NOMO-1 (cell line): Measurements from ENCODE around the gene CLEC16A.

Experiments
- DNase-seq, 2 experiments: peaks; one replicate each; lab custom pipeline; 2025; ENCODE audit not compliant: unreplicated experiment in 2 of 2; lab: John Stamatoyannopoulos, UW

Gene CLEC16A

DNA sequence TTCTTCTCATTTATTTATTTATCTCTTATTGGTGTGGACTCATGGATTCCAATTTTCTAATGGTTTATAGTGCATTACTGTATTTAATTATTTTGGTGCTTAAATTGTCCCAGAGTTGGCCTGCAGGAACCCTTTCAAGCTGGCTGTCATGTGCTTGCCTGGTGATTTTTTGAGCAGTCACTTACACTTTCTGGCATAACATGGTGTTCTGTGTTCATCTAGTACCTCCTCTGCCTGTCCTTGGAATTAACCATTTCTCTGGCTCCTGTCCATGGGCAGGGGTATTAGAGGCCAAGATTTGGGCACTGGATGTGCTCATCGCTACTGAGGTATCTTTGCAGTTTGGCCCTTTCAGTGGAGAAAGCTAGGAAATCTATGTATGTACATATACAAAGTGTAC is 67.0 kb downstream of the CLEC16A start:
- no peak for DNase-seq

DNA sequence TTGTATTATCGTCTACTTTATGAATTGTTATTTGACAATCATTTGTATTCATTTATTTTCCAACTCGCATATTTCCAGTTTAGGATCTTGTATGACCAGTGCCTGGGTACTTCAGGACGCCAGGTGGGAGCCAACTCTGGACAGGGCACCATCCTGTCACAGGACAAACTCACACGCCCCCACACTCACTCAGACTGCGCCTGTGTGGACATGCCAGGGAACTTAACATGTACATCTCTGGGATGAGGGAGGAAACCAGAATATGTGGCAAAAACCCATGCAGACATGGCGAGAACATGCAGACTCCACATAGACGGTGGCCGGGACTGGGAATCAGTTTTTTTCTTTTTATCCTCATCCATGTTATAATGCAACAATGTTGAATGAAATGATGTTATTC is 68.5 kb downstream of the CLEC16A start:
- DNase-seq: no peak

- no peak for DNase-seq
Measured at GRCh38 chr16:11014136-11014535, 69.8 kb downstream of the CLEC16A start.

- DNase-seq: no peak
Measured at GRCh38 chr16:11015076-11015475, 70.7 kb downstream of the CLEC16A start.

DNA sequence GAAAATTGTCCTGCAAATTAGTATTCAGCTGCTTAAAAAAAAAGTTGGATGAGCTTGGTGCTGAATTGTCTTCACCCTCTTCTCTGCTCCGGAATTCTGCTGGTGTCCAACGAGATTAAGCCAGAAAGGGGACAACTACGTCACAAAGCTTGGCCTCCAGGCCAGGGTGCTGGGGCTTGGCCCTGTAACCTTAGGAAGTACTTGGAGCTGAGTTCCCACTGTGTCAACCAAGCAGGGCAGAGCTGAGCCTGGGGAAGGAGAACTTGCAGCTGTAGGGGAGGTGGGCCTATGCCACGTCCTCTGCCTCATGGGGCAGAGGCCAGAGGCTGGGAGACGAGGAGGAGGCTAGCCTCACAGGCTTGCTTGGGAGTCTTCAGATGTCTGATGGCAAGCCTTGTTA is 71.2 kb downstream of the CLEC16A start:
- no peak for DNase-seq

- DNase-seq: no peak
Measured at GRCh38 chr16:11016524-11016988, 72.2 kb downstream of the CLEC16A start.

DNA sequence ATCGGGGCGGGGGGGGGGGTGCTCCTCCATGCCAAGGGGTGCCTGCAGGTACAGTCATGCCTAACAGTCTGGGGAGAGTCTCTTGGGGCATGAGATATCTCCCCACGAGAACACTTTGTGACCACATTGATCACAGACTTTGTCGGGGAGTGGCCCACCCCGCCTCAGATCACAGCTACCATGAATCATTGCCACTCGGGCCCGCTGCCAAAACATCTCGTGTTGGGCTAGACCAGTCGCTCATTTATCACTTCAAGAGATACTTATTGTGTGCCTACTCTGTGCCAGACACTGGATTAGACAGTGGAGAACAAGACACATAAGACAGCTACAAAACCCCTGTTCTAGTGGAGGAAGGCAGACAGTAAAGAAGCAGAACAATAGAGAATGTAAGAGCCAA is 72.6 kb downstream of the CLEC16A start:
- no peak for DNase-seq

DNA sequence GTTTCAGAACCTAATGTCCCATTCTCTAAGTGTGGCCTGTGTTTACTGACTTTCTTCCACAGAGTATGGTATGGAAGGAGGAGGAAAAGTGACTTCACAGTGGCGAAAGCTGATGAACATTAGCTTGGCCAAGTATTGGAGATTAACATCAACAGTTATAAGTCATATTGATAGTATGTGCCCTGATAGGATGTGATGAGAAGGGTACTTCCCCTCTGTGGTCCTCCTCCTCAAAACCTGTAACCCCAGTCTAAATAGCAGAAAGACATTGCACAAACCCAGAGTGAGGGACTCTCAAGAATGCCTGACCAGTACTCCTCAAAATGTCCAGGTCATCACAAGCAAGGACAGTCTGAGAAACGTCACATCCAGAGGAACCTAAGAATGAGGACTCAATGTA is 73.1 kb downstream of the CLEC16A start:
- no peak for DNase-seq

DNA sequence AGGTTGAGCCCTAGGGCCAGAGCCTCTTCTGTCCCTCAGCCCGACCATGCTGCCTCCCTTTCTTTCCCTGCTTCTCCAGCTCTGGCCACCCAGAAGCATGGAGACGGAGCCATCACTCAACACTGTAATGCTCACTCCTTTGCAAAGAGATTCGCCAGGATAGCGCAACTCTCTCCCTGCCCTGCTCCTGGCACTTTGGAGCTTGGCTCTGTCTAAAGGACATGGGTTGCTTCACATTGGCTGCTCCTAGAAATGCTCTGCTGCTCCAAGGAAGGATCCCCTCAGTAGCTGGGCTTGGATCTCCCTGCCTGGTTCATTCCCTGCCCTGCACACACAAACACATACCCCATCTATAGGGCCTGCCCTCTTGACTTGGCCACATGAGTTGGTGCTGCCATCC is 76.0 kb downstream of the CLEC16A start:
- no peak for DNase-seq

DNA sequence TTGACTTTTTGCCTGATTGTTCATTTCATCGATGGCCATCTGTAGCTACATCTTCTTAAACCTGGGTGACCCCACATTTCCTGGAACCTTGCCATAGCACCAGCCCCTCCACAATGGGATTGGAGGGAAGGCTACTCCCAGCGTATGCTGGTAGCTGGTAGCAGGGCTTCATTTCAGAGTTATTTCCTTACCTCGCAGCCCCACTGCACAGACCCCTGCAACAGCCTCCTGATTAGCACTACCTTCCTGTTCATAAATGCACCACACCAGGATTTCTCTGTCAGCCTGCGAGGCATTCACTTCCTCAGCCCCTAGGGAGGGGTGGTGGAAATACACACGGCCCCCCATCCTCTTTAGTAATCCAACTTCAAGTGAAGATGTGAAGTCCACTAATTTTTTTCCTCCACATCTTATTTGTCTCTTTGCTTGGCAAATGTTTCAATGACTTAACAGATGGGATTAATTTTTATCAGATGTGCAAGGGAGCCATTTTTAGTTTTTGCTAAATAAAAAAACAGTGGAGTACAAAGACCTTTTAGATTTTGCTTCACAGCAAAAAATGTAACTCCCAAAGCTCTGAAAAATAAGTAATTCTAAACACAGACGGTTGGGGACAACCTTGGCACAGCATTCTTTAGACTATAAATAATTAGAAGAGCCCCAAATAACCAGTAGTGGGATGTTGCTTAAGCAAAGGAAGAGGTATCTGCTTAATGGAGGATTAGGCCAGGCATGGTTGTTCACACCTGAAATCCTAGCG is 76.6 kb downstream of the CLEC16A start:
- DNase-seq: no peak

GRCh38 chr16:11022002-11022401 is 77.6 kb downstream of the CLEC16A start:
- DNase-seq: no peak

GRCh38 chr16:11023262-11024039 is 79.1 kb downstream of the CLEC16A start:
- no peak for DNase-seq

- DNase-seq: no peak
Measured at GRCh38 chr16:11024333-11025053, 80.1 kb downstream of the CLEC16A start.

- DNase-seq: peak; percentile 12 to 46
Measured at GRCh38 chr16:11025120-11025531, 80.8 kb downstream of the CLEC16A start.

DNA sequence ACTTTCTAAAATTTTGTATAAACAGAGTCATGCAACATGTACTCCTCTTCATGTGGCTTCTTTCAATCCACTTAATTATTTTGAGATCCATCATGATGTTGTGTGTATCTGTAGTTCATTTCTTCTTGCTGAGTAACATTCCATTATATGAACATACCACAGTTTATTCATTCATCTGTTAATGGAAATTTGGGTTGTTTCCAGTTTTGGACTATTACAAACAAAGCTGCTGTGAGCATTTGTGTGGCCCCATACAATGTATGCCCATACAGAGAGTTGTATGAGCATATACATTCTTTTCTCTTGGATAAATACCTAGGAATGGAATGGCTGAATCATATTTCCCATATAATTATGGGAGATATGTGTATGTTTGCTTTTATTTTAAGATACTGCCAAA is 85.6 kb downstream of the CLEC16A start:
- DNase-seq: no peak

GRCh38 chr16:11030990-11031510 is 86.7 kb downstream of the CLEC16A start:
- DNase-seq: no peak

DNA sequence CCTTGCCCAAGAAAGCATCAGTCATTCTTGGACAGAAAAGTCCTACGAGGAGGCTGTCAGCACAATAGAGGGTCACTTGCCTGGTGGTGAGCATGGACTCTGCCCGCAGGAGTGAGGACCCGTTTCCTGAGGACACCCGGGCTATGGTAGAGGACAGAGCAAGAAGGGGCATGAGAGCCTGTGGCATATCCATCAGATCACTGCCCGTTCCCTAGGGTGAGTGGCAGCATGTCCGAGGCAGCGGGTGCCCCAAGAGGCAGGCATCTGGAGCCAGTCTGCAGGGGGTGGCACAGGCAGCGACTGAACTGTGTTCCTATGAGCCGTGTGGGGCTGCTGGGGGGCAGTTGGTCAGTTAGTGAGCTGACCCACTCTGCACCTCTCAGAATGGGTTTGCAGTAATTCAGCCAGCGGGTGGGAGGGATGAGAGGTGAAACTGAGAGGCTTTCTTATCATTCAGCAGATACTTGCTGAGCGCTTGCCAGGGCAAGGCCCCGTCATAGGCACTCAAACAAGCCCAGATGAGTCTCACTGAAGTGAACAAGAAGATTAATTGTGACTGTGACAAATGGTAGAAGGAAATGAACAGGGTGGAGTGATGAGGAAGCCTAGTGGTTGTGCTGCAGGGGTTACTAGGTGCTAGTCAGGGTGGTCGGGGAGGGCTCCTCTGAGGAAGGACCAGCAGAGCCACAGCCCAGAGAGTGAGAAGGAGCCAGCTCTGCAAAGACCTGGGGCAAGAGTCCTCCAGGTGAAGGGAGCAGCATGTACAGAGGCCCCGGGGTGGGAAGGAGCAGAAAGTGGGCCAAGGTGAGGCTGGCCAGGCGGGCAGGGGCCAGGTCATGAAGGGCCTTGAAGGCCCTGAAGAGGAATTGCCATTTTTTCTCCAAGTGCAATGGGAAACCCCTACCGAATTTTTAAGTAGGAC is 87.9 kb downstream of the CLEC16A start:
- DNase-seq: no peak

- DNase-seq: no peak
Measured at GRCh38 chr16:11032922-11033291, 88.5 kb downstream of the CLEC16A start.

DNA sequence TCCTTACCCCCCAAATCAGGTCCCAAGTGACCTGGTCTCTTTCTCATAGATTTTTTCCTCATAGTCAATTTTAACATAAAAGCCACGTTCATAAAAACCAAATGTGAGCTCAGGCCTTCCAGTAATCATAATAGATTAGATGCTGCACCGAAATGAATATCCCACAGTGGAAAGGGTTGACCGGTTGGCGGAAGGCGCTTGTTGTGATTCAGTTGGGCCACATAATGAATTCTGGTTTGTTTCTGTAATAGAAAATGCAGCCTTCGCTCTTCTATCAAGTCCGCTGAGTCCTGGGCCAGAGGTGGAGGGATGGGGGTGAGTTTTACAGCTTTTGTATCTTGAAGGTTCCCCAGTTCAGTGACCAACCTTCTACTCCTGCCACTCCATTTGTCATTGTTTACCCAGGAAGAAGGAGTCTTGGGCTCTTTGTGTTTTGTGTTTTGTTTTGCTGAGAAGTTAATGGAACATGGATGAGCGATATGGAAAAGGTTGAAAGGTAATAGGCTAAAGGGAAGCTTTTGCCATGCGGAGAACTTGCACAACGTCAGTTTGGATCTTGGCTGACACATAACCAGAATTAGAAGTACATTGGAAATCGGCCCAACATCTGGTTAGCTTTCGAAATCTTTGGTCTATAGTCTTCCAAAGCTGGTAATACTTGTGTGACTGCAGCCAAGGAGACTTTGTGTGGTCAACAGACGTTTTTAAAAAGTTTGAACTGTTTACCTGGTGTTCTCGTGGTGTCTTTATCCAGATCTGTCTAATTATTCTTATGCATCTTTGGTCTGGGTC is 89.5 kb downstream of the CLEC16A start:
- DNase-seq: no peak
